ENCODE measurements around the gene MIP.
"Not testable (repeated sequence)": the region's sequence is repeated elsewhere in the genome, so short reads cannot be mapped to it uniquely, and the experiment has no call there.

- not testable (repeated sequence) for TF ChIP-seq EZH2 (IDR thresholded peaks at IDR 0.05; ENCODE audit: low read depth, unreplicated experiment); REST (IDR thresholded peaks at IDR 0.05; ENCODE audit: unreplicated experiment); CTCF (conservative IDR thresholded peaks at IDR 0.05; ENCODE audit: low read depth in 2 of 2)
These were observed 53.3 kb downstream of the MIP start for GRCh38 chr12:56401125-56401524.

All from GM23338 (cell line).